Mucosa of stomach (tissue), 1 donor: ENCODE data around the gene IFRD2.
"Not testable (repeated sequence)": the region's sequence is repeated elsewhere in the genome, so short reads cannot be mapped to it uniquely, and the experiment has no call there.

Experiments
- H3K27me3 ChIP-seq: one replicate; pipeline ENCODE4 v1.7.0; 2013; ENCODE audit warnings: mild to moderate bottlenecking, low read length; ENCODE audit not compliant: control insufficient read depth, insufficient read depth
- H3K36me3 ChIP-seq: one replicate; pipeline ENCODE4 v1.7.0; 2013; ENCODE audit warnings: low read length; ENCODE audit not compliant: control insufficient read depth, insufficient read depth
- H3K4me1 ChIP-seq: one replicate; pipeline ENCODE4 v1.7.0; 2013; ENCODE audit warnings: mild to moderate bottlenecking, low read length; ENCODE audit not compliant: control insufficient read depth, insufficient read depth
- H3K4me3 ChIP-seq: one replicate; pipeline ENCODE4 v1.7.0; 2013; ENCODE audit warnings: low read length
- H3K9ac ChIP-seq: one replicate; pipeline ENCODE4 v1.7.0; 2013; ENCODE audit warnings: mild to moderate bottlenecking, low read length, moderate library complexity
- H3K9me3 ChIP-seq: one replicate; pipeline ENCODE4 v1.7.0; 2013; ENCODE audit warnings: mild to moderate bottlenecking, low read length, moderate library complexity; ENCODE audit not compliant: control insufficient read depth
- donor health status: Pancreatic carcinoma.

IFRD2 gene

DNA sequence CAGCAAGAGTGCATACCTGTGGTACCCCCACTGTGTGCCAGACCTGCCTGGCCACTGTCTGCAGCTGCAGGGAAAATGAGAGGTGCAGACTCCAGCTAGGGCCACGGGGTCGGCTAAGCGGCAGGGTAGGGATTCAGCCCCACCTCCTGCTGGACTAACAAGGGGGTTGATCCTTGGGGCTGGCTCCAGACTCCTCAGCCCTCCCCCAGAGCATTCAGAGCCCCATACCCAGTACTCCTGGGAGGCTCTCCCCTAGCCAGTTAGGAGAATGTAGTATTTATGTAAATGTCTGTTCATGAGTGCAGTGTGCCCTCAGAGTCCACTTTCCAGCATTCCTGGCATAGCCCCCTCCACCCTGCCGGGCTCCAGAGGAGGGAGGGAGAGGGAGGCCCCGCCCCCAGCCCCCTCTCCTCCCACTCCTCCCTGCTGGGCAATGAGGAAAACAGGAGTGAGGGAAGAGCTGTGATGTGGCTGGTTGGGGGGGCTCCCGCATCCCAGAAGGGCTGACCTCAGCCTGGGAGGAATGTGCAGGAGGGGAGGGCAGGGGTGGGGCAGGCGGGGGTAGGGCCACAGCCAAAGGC lies 27.8 kb downstream of the IFRD2 start:
- H3K4me1 ChIP-seq = peaks cover 73% of the 10 kb centered on the region
- no peaks in the 10 kb centered on the region for H3K9me3 ChIP-seq
- peak overlapping the region; percentile 9 for H3K9ac ChIP-seq
- no peaks in the 10 kb centered on the region for H3K27me3 ChIP-seq
- no peaks in the 10 kb centered on the region for H3K36me3 ChIP-seq
- H3K4me3 ChIP-seq = no peak overlapping the region

DNA sequence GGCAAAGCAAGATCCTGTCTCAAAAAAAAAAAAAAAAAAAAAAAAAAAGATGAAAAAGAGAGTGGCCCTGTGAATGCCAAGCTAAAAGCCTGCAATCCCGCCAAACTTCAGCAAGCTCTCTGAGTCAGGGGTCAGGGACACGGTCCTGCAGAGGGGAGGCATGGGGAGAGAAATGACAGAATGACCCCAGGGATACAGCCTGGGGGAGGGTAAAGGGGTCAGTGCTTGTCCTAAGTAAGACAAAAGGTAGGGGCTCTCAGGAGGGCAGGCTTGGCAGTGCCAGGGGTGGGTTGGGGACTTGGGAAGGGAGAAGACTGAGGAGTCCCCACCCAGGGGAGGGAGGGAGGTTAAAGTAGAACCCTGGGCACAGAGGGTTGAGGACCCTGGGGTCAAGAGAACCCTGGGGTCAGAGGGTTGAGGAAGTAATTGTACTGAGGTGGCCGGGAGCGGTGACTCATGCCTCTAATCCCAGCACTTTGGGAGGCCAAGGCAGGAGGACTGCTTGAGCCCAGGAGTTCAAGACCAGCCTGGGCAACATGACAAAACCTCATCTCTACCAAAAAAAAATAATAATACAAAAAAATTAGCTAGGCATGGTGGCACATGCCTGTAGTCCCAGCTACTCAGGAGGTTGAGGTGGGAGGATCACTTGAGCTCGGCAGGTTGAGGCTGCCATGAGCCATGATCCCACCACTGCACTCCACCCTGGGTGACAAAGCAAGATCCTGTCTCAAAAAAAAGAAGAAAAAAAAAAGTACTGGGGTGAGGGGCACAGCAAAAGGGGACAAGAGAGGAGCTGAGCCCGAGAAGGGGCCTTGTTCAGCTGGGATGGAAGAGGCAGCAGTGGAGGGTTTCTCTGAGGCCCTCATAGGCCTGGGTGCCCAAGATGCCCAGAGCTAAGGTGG lies 28.5 kb downstream of the IFRD2 start:
- peak overlapping the region; percentile 9 for H3K9ac ChIP-seq
- H3K4me3 ChIP-seq = no peak overlapping the region
- peaks cover 73% of the 10 kb centered on the region for H3K4me1 ChIP-seq
- H3K9me3 ChIP-seq = no peaks in the 10 kb centered on the region
- no peaks in the 10 kb centered on the region for H3K36me3 ChIP-seq
- no peaks in the 10 kb centered on the region for H3K27me3 ChIP-seq

DNA sequence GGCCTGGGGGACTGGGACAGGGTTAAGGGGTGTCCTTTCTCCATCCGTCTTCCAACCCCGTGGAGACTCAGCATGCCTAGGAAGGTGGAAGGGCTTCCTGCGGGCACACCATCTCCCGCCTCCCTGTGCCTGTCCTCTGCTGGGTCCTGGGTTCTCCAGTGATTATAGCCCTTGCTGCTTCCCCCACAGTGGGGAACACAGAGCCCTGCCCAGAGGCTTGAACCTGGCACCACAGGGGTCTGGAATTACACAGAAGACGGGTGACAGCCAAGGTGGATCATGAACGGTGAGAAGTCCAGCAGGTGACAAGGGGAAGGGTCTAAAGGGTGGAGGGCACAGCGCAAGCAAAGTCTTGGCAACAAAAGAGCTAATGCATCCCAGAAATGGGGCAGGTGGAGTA lies 29.5 kb downstream of the IFRD2 start:
- no peaks in the 10 kb centered on the region for H3K27me3 ChIP-seq
- no peak overlapping the region for H3K9ac ChIP-seq
- peaks cover 64% of the 10 kb centered on the region for H3K4me1 ChIP-seq
- no peaks in the 10 kb centered on the region for H3K36me3 ChIP-seq
- H3K4me3 ChIP-seq = no peak overlapping the region
- no peaks in the 10 kb centered on the region for H3K9me3 ChIP-seq

DNA sequence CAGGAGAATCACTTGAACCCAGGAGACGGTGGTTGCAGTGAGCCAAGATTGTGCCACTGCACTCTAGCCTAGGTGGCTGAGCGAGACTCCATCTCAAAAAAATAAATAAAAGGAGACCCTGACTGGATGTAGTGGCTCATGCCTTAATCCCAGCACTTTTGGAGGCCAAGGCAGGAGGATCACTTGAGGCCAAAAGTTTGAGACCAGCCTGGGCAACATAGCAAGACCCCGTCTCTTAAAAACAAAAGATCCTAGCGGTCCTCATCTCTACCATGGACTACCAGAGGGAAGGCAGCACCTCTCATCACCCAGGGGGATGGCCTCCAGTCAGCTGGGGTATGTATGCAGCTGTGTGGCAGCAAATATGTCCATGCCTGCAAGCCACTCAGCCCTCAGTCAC lies 30.0 kb downstream of the IFRD2 start:
- H3K9ac ChIP-seq, H3K36me3 ChIP-seq, H3K4me3 ChIP-seq, H3K9me3 ChIP-seq, H3K27me3 ChIP-seq: not testable (repeated sequence)
- H3K4me1 ChIP-seq = peaks cover 59% of the 10 kb centered on the region

DNA sequence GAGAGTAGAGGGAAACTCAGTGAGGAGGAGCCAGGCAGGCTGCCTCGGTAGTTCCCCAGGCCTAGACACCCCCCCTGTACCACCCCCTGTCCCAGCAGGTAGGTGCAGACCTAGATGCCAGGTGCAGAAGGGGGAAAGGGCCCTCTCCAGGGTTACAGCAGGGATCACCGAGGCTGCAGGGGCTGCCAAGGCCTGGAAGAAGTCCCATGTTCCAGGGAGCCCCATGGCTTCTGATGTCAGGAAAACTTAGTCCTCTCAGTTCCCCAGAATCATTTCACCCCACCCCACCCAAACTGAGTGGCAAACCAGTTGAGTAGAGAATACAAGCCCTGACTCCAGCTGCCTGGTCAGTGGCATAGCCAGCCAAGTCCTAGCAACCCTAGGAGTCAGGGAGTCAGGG lies 30.7 kb downstream of the IFRD2 start:
- Histone ChIP-seq H3K4me1 (peaks cover 52% of the 10 kb centered on the region), H3K36me3 (peaks cover 4% of the 10 kb centered on the region), H3K9me3 (no peaks in the 10 kb centered on the region), H3K4me3 (no peak overlapping the region), H3K9ac (no peak overlapping the region), H3K27me3 (no peaks in the 10 kb centered on the region)

DNA sequence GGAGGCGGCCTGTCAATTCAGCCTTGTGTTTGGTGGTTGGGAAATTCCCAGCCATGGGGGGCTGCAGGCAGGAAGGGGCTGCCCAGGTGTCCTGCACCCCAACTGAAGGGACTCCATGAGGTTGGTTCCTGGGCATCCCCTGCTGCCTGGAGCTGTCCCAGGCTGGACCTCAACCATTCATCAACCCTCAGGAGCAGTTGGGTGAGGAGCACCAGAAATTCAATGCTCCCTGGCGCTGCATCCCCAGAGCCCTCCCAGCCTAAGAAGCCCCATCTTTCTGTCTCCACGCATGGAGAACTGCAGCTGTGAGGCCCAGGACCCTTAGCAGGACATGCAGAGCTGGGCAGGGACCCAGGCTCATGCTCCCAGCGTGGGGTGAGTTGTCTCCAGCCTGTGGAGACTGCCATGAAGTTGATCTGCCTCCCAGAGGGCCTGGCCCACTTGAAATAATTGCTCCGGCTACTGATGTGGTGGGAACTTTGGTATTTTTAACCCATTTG lies 31.2 kb downstream of the IFRD2 start:
- H3K9me3 ChIP-seq = no peaks in the 10 kb centered on the region
- H3K9ac ChIP-seq = peak overlapping the region; percentile 88
- peaks cover 47% of the 10 kb centered on the region for H3K4me1 ChIP-seq
- no peak overlapping the region for H3K4me3 ChIP-seq
- no peaks in the 10 kb centered on the region for H3K27me3 ChIP-seq
- peaks cover 8% of the 10 kb centered on the region for H3K36me3 ChIP-seq

DNA sequence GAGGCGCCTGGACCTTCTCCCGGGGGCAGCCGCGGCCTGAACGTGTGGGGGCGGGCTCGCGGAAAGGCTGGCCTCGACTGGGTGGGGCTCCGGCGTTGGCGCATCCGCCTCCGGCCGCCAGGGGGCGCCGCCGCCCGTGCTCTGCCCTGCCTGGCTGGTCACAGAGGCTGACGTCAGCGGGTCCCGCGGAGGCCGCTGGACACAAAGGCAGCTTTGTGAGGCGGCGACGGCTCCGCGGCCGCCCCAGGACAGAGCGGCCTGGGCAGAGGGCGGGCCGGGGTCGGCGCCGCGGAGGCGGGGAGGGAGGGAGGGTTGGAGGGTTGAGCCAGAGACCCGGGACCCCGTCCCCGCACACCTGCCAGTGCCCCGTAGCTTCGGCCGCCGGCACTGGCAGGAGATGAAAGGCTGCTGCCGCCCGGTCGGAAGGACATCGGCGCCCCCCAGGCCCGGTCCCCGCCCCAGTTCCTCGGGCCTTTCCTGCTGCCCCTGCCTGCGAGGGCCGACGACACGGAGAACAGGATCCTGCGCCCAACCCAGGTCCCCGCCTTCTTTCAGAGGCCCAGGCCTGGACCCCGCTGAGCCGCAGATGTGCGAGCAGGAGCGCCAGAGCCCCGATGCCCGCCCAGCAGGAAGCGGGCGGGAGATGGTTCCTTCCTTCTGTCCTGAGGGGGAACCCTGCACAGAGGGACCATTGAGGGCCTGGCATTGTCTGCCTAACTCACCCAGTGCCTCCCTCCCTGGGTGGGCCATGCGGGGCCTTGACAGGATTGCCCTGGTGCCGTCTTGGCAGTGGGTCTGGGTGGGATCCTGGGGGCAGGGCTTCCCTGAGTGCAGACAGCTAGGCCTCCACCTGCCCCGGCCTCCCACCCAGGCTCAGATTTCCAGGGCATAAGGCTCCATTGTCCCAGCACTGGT lies 31.9 kb downstream of the IFRD2 start:
- Histone ChIP-seq H3K27me3 (no peaks in the 10 kb centered on the region), H3K4me3 (no peak overlapping the region), H3K4me1 (peaks cover 40% of the 10 kb centered on the region), H3K9me3 (no peaks in the 10 kb centered on the region), H3K36me3 (peaks cover 8% of the 10 kb centered on the region), H3K9ac (peak overlapping the region; percentile 88)

DNA sequence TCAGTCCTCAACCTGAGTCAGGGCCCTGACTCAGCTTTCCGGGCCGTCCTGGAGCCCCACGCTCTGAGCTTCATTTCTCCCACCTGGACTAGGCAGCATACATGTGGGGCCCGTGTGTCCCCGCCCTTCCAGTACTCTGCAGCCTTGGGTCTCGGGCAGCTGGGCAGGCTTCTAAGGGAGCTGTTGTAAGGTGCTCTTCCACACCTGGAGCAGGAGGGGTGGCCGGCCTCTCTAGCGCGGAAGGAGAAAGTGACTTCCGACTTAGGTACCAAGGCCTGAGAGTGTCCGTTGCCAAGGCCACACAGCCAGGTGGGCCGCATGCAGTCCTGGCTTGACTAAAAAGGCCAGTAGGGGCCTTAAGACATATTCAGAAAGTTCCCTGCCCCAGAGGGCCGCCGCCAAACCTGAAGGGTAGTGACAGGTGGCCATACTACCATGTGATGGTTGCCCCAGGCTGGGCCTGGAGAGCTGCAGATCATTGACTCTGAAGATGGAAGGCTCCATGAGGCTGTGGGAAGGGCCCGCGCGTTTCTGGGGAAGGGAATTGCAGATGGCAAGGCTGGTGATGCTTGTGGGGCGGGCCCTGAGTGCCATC lies 32.7 kb downstream of the IFRD2 start:
- Histone ChIP-seq H3K9ac (peak overlapping the region; percentile 88), H3K36me3 (peaks cover 8% of the 10 kb centered on the region), H3K4me3 (no peak overlapping the region), H3K9me3 (no peaks in the 10 kb centered on the region), H3K27me3 (no peaks in the 10 kb centered on the region), H3K4me1 (peaks cover 35% of the 10 kb centered on the region)

DNA sequence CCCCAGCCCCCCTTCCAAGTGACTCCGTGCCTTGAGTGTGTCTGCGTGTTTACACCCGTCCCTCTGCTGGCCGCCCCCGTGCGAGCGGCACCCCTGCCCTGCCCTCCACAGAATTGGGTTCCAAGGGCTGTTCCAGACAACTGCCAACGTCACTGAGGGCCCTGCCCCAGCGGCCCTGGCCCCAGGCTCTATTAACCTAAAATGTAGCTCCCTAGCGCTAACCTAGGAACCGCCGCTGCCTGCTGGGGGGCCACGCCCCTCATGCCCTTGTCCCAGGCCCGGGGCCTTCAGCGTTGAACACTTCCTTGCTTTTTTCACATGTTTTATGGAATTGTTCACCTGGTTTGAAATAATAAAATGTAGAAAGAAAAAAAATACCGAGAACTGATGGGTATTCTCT lies 33.2 kb downstream of the IFRD2 start:
- Histone ChIP-seq H3K27me3 (no peaks in the 10 kb centered on the region), H3K4me1 (peaks cover 30% of the 10 kb centered on the region), H3K36me3 (peaks cover 8% of the 10 kb centered on the region), H3K9ac (no peak overlapping the region), H3K4me3 (no peak overlapping the region), H3K9me3 (no peaks in the 10 kb centered on the region)

DNA sequence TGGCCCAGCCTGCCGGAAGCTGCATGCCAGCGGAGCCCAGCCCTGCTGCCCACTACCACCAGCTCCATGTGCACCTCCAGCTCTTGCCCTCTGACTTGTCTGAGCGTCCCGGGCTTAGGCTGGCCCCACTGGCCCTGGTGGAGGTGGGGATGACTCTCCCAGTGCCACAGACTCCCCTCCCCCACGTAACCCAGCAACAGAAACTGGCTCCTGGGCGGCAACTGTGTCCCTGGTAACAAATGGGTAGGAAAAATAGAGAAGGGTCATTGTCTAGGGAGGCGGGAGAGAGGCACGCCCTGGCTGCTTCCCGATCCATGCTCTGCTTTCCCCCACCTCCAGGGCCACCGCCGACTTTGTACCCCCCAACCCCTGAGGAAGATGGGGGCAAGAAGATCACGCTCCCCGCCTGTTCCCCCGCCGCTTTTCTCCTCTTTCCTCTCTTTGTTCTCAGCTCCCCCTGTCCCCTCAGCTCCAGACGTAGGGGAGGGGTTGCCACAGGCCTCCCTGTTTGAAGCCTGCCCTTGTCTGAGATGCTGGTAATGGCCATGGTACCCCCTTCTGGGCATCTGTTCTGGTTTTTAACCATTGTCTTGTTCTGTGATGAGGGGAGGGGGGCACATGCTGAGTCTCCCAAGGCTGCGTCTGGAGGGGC lies 34.1 kb downstream of the IFRD2 start:
- Histone ChIP-seq H3K27me3 (no peaks in the 10 kb centered on the region), H3K4me1 (peaks cover 26% of the 10 kb centered on the region), H3K36me3 (peaks cover 8% of the 10 kb centered on the region), H3K9me3 (no peaks in the 10 kb centered on the region), H3K4me3 (no peak overlapping the region), H3K9ac (no peak overlapping the region)
